IMR-90 (cell line): ENCODE data around the gene CCDC88C.

Source experiments
- BHLHE40 ChIP-seq: fragments of 150-350 bp; IDR thresholded peaks from 2 replicates; pipeline ENCODE4 v1.6.1; 2016; ENCODE audit warnings: mild to moderate bottlenecking, low read depth, low read length
- CEBPB ChIP-seq: IDR thresholded peaks from 2 replicates; pipeline ENCODE4 v1.6.1; 2012; ENCODE audit warnings: low read depth, low read length, improper control_type of control experiment
- CHD1 ChIP-seq: IDR thresholded peaks from 2 replicates; pipeline ENCODE4 v1.6.1; 2012; ENCODE audit warnings: low read depth, low read length, improper control_type of control experiment
- CTCF ChIP-seq: conservative IDR thresholded peaks from 2 replicates; pipeline ENCODE4 v1.5.1; 2012; ENCODE audit warnings: mild to moderate bottlenecking, low read depth, low read length, improper control_type of control experiment
- FOS ChIP-seq: fragments of 150-350 bp; IDR thresholded peaks from 2 replicates; pipeline ENCODE4 v1.6.1; 2016; ENCODE audit warnings: low read depth, low read length
- MAFK ChIP-seq: IDR thresholded peaks from 2 replicates; pipeline ENCODE4 v1.6.1; 2012; ENCODE audit warnings: low read depth, low read length, improper control_type of control experiment
- MAZ ChIP-seq: IDR thresholded peaks from 2 replicates; pipeline ENCODE4 v1.6.1; 2012; ENCODE audit warnings: low read depth, mild to moderate bottlenecking, low read length, improper control_type of control experiment, moderate library complexity, borderline replicate concordance
- MXI1 ChIP-seq: IDR thresholded peaks from 2 replicates; pipeline ENCODE4 v1.6.1; 2012; ENCODE audit warnings: low read depth, mild to moderate bottlenecking, low read length, moderate library complexity, borderline replicate concordance
- POLR2A ChIP-seq: IDR thresholded peaks from 2 replicates; pipeline ENCODE4 v1.6.1; 2012; ENCODE audit warnings: mild to moderate bottlenecking, low read depth, low read length
- RFX5 ChIP-seq: IDR thresholded peaks from 2 replicates; pipeline ENCODE4 v1.8.0; 2012; ENCODE audit warnings: low read depth, mild to moderate bottlenecking, low read length, moderate library complexity
- TF ChIP-seq, protein P1 (sequence below): fragments of 150-350 bp; IDR thresholded peaks from 2 replicates; pipeline ENCODE4 v1.6.1; 2016; ENCODE audit warnings: low read depth, mild to moderate bottlenecking, low read length, moderate library complexity, borderline replicate concordance
- TF ChIP-seq, protein P2 (sequence below): fragments of 150-350 bp; IDR thresholded peaks from 2 replicates; pipeline ENCODE4 v1.6.1; 2017; ENCODE audit warnings: mild to moderate bottlenecking, antibody characterized with exemption, low read length, low read depth

GRCh38 chr14:91405724-91406435 lies 11.7 kb downstream of the CCDC88C start:
- TF ChIP-seq CTCF (no peak), RFX5 (no peak), POLR2A (no peak), CHD1 (no peak), MXI1 (no peak), MAFK (no peak), CEBPB (no peak), BHLHE40 (no peak), MAZ (no peak), FOS (no peak)
- TF ChIP-seq, protein P1, sequence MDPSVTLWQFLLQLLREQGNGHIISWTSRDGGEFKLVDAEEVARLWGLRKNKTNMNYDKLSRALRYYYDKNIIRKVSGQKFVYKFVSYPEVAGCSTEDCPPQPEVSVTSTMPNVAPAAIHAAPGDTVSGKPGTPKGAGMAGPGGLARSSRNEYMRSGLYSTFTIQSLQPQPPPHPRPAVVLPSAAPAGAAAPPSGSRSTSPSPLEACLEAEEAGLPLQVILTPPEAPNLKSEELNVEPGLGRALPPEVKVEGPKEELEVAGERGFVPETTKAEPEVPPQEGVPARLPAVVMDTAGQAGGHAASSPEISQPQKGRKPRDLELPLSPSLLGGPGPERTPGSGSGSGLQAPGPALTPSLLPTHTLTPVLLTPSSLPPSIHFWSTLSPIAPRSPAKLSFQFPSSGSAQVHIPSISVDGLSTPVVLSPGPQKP: no peak
- TF ChIP-seq, protein P2, sequence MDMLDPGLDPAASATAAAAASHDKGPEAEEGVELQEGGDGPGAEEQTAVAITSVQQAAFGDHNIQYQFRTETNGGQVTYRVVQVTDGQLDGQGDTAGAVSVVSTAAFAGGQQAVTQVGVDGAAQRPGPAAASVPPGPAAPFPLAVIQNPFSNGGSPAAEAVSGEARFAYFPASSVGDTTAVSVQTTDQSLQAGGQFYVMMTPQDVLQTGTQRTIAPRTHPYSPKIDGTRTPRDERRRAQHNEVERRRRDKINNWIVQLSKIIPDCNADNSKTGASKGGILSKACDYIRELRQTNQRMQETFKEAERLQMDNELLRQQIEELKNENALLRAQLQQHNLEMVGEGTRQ: no peak
